Stimulated activated CD8-positive, alpha-beta memory T cell treated with anti-CD3 and anti-CD28 coated beads, Interleukin-15, amount 100 ng/mL, for 24 hours (primary cell): ENCODE data around the gene KBTBD13.
A peak's percentile ranks its signal among the peaks of the same experiment; 100 is the strongest.
"Not testable (repeated sequence)": the region's sequence is repeated elsewhere in the genome, so short reads cannot be mapped to it uniquely, and the experiment has no call there.

Experiments
- DNase-seq: peaks from one replicate; pipeline ENCODE4 v3.0.0-alpha.2; 2020; ENCODE audit warnings: low read depth

The KBTBD13 gene

DNA sequence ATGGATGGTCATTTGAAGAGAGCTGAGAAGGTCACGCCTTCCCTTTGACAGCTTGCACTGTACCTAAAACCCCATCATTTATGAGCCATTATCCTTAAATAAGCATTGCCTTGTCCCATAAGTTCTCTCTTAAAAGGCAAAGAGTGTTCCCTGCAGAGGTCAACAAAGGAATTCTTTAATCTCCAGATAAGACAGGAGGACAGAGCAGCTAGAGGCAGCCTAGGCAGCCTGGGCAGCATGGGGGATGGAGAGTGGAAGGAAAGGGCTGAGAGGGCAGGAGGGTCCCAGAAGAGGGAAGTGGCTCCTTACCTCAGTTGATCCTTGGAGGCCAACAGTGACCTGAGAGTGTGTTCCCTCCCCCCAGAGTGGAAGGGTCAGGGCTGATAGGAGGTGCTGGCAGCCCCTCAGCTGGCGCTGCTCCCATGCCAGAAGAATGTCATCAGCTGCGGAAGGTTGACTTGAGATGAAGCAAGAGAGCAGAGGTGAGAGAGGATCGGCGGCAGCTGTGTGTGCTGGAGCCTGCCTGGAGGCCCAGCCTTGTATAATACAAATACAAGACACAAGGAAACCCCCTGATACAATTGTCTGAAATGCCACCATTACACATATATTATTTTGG, 12.8 kb downstream of the KBTBD13 start:
- DNase-seq = no peak

- DNase-seq = no peak
Measured at GRCh38 chr15:65091946-65092770, 15.6 kb downstream of the KBTBD13 start.

DNA sequence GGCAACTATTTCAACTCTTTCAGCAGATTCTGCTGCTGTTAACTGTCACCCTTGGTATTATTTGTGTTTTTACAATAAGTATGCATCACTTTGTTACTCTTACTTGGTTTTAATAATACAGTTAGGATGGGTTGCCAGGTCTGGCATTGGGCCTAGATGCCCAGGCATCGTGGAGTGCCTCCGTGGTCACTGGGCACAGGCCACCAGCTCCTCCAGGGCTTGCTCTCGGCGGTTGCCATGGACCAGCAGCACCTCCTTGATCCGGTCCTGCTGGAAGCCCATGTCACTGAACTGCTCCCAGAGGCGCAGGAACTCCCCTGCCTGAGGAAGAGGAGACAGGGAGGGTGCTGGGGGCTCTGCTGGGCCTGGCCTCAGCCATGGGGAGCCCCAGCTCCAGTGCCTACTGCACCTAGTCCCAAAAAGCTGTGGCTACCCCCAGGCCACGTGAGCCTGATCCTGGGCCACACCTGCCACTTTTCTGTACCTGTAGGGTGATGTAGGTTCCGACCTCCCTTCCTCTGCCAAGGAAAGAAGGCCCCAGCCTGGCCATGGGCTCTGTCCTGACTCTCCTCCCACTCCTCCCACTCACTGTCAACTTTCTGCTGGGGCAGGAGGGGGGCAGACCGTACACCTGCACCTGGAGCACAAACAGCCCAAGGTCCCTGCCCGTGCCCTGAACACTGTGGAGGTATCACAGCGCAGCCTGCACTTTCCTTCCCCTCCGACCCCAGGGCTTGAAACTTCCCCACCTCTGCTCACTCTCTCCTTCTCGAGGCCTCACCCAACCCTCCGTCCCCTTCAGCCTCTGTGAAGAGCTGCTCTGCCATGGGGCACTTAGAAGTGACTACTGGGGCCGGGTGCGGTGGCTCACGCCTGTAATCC, 16.6 kb downstream of the KBTBD13 start:
- DNase-seq = no peak

DNA sequence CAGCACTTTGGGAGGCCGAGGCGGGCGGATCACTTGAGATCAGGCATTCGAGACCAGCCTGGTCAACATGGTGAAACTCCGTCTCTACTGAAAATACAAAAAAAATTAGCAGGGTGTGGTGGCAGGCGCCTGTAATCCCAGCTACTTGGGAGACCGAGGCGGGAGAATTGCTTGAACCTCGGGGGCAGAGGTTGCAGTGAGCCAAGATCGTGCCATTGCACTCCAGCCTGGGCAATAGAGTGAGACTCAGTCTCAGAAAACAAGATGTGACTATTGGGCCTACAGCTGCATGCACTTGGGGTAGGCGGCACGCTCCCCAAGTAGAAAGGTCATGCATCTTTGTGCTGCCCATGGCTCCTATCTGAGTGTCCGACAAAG, 17.2 kb downstream of the KBTBD13 start:
- DNase-seq = not testable (repeated sequence)

- DNase-seq = no peak
Measured at GRCh38 chr15:65094294-65094995, 17.9 kb downstream of the KBTBD13 start.

DNA sequence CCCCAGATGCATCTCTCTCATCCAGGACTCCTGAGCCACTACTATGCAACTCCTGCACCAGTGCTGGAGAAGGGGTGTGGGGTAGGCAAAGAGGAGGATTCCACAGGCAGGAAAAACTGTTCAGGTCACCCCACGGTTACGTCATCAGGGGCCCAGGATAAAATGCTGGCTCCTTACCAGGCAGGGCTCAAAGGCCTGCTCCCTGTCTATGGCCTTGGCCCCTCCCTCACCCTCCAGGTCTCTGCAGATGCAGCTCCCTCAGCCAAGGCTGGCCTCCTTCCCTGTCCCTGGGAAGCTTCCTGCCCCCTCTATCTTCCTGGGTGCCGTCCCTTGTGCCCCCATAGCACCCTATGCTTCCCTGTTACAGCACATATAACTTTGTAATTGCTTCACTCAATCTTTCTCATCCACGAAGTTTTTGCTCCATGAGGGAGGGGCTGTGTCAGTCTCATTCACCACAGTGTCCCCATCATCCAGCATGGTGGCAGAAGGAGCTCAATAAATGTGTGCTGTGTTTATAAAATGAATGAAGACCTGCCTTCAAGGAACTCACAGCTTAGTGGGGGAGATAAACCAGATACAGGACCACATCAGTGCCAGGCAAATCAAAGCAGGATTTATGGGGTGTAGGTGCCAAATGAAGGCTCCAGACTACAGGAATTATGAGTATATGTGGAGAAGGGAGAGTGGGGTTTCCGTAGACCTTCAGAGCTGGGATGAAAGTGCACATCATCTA, 18.6 kb downstream of the KBTBD13 start:
- no peak for DNase-seq

GRCh38 chr15:65095747-65096104, 19.2 kb downstream of the KBTBD13 start:
- DNase-seq = no peak

DNA sequence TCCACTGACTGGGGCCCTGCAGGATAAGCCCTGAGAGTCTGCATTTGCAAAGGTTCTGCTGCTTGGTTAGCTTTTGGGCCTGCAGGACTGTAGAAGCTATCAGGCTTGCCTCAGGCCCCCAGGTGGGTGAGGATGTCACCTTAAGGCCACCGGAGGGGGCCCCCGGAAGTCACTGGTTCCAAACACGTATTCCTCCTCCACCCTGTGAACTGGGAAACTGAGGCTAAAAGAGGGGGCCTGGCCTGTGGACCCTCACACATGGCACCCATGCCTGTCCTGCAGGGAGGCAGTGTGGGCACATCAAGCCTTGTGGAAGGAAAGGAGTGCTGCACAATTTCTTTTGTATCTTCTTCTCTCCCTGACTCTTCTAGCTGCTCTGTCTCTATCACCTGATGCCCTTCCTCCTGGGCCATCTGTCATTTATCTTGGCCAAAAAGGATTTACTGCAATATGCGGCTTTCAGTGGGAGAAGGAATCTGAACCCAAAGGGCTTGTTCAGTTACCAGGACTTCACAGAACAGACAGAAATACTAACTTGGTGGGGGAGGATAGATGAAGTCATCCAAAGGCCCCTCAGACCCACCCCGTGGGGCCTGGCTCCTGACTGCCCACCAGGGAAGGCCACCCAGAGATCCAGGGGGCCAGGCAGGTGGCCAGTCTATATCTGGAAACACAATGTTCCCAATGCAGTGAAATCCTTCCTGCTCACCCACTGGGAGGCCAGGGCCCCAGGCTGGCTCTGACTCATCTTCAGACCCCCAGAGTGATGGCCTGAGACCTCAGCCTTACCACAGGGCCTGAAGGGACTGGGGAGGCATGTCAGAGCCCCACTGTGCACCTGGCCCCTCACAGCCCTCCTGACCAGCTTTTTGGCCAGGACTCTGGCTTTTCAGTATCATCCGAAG, 20.2 kb downstream of the KBTBD13 start:
- no peak for DNase-seq

GRCh38 chr15:65097651-65098263, 21.2 kb downstream of the KBTBD13 start:
- no peak for DNase-seq

GRCh38 chr15:65099336-65099735, 22.8 kb downstream of the KBTBD13 start:
- DNase-seq = no peak

DNA sequence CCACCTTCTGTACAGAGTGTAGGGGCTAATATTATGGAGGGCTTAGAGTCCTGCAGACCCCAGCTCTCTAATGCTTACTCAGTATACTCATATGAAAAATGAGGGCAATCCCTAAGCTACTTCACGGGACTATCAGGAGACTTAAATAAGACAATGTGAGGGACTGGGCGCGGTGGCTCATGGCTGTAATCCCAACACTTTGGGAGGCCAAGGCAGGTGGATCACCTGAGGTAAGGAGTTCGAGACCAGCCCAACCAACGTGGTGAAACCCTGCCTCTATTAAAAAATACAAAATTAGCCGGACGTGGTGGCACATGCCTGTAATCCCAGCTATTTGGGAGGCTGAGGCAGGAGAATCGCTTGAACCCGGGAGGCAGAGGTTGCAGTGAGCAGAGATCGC, 23.3 kb downstream of the KBTBD13 start:
- DNase-seq = not testable (repeated sequence)

GRCh38 chr15:65100442-65100841, 23.9 kb downstream of the KBTBD13 start:
- no peak for DNase-seq

- peak; percentile 20 for DNase-seq
Measured at GRCh38 chr15:65101411-65101890, 24.9 kb downstream of the KBTBD13 start.

DNA sequence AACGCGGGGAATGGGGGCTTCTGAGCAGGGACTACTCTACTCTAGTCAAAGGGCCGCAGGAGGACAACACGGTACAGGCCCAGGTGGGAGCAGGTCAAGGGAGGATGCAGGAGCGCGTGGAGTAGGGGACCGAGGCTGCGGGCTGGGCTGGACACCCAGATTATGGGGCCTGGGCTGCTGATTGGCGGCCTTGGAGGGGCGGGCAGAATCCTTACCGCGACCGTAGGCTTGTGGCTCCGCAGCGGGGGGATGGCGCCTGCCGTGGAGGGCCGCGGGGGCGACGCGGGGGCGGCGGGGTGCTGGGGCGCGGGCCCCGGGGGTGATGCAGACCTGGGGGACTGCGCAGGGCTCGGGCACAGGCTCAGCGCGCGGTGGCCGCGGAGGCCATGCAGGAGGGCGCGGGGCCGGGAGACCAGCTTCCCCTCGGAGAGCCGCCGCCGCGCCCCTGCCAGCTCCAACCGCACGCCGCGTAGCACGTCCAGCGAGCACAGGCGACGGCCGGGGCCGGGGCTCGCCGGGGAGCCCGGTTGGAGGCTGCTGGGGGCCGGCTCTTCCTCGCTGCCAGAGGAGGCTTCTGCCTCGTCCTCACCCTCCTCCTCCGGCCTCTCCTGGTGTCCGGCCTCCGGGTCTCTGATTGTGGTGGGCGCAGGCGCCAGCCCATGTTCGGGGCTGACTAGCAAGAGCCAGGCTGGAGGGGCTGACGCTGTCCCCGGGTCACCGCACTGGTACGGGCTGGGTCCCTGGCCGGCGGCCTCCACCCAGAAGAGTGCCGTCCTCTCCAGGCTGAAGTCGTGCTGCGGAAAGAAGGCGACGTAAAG, 25.6 kb downstream of the KBTBD13 start:
- no peak for DNase-seq

DNA sequence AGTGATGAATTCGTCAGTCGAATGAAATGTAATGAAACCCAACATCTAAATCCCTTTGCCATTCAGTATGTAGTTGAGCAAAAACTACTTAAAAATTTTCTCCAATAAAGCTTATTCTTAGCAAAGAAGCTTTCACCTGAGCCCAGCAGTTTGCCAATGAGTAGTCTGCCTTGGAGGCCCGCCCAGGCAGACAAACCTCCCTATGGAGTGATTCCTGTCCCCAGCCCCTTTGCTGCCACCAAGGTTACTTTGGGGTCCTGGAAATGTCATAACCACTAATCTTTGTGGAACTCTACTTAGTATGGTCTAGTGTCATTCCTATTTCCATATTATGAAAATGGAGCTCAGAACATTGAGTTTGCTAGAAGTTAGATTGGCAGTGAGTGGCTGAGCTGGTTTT, 26.4 kb downstream of the KBTBD13 start:
- no peak for DNase-seq

DNA sequence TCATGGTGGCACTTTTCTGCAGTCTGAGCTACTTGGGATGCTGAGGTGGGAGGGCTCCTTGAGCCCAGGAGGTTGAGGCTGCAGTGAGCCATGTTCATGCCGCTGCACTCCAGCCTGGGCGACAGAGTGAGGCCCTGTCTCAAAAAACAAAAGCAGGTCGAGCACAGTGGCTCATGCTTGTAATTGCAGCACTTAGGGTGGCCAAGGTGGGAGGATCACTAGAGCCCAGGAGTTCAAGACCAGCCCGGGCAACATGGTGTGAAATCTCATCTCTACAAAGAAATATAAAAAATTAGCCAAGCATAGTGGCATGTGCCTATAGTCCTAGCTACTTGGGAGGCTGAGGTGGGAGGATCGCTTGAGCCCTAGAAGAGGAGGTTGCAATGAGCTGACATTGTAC, 28.5 kb downstream of the KBTBD13 start:
- no peak for DNase-seq

GRCh38 chr15:65106011-65106590, 29.6 kb downstream of the KBTBD13 start:
- no peak for DNase-seq

GRCh38 chr15:65110676-65111292, 34.2 kb downstream of the KBTBD13 start:
- DNase-seq = no peak
